ENCODE measurements around the gene INSYN1. TPM values are rescaled to one million over a fixed set of nuclear protein-coding genes. Genes with fewer than 3 reads are reported as not detected.

INSYN1 gene
- total RNA-seq, 4 donors from 2014 or later: 0.77 to 13.5 (median 6.9) TPM

DNA sequence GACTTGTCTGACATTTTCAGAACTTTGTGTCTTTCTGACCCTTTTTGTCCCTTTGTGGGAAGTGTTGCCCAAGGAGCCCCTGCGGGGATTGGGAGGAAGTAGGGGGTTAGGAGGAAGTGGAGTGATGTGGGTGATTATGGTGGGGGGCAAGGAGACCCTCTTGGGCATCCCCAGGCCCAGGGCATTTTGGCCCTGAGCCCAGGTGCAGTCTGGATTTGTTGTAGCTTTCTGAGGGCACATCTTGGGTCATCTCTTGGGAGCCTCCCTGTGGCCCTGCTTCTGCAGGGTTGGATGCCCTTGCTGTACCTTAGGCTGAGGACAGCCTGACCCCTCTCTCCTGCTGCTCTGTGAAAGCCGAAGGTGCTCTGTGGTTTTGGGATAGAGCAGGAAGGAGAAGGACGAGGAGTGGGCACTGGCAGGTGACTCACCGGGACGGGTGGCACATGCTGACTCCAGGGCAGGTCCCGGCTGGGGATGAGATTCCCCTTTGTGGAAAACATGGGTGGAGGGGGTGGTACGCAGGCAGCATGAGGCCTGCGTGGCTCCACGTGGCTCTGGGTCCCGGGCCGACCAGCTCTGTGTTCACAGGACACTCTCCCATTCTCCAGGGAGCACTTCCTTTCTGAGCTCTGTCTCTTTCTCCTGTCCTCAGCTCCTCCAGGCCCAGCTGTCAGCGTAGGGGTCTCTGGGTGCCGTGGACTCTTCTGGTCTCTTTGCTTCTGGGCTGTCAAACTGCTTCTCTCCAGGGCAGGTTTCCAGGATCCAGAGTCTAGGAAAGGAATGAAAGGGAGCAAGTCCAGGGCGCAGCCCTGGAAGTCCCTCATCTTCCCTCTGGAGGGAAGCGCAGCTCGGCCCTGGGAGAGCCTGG, 57.1 kb downstream of the INSYN1 start:
- H3K4me1 ChIP-seq: peaks cover 0 to 10% of the 10 kb centered on the region in 2 donors
- H3K4me3 ChIP-seq: no peak overlapping the region
- no peaks in the 10 kb centered on the region for H3K9me3 ChIP-seq
- intact Hi-C loops (cut with DNase I; ENCODE audit: low total_unique reads): loop anchor here (10.0 kb wide), 1 partner anchor 61 kb away; the partner anchor contains the start of gene NPTN
- H3K27me3 ChIP-seq: no peaks in the 10 kb centered on the region
- H3K36me3 ChIP-seq: no peaks in the 10 kb centered on the region
- no peak overlapping the region for H3K27ac ChIP-seq
- TF ChIP-seq POLR2A (IDR thresholded peaks at IDR 0.05): no peak
- TF ChIP-seq, protein P1, sequence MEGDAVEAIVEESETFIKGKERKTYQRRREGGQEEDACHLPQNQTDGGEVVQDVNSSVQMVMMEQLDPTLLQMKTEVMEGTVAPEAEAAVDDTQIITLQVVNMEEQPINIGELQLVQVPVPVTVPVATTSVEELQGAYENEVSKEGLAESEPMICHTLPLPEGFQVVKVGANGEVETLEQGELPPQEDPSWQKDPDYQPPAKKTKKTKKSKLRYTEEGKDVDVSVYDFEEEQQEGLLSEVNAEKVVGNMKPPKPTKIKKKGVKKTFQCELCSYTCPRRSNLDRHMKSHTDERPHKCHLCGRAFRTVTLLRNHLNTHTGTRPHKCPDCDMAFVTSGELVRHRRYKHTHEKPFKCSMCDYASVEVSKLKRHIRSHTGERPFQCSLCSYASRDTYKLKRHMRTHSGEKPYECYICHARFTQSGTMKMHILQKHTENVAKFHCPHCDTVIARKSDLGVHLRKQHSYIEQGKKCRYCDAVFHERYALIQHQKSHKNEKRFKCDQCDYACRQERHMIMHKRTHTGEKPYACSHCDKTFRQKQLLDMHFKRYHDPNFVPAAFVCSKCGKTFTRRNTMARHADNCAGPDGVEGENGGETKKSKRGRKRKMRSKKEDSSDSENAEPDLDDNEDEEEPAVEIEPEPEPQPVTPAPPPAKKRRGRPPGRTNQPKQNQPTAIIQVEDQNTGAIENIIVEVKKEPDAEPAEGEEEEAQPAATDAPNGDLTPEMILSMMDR (IDR thresholded peaks at IDR 0.05): no peak
- no peak for DNase-seq

DNA sequence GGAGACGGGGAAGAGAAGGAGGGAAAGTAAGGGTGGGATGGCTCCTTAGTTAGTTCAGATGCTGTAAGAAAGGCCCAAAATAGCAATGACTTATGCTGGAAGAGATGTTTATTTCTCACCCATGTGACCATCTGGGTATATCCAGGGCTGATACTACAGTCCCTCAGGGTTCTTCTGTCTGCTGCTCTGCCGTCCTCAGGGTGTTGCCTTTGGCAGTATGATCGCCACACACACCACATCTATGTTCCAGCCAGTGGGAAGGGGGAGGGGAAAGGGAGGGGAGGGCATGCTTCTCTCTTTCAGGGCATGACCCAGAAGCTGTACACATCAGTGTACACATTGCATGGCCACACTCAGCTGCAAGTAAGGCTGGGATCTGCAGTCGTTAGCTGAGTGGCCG, 58.7 kb downstream of the INSYN1 start:
- no peak for TF ChIP-seq POLR2A (IDR thresholded peaks at IDR 0.05)
- TF ChIP-seq, protein P1 (IDR thresholded peaks at IDR 0.05): no peak
- Histone ChIP-seq H3K36me3 (no peaks in the 10 kb centered on the region), H3K4me3 (no peak overlapping the region), H3K9me3 (no peaks in the 10 kb centered on the region), H3K27me3 (no peaks in the 10 kb centered on the region), H3K4me1 (peaks cover 0 to 10% of the 10 kb centered on the region in 2 donors), H3K27ac (no peak overlapping the region)
- intact Hi-C loops (cut with DNase I; ENCODE audit: low total_unique reads): loop anchor here (10.0 kb wide), 1 partner anchor 60 kb away; the partner anchor contains the start of gene NPTN
- DNase-seq: no peak

DNA sequence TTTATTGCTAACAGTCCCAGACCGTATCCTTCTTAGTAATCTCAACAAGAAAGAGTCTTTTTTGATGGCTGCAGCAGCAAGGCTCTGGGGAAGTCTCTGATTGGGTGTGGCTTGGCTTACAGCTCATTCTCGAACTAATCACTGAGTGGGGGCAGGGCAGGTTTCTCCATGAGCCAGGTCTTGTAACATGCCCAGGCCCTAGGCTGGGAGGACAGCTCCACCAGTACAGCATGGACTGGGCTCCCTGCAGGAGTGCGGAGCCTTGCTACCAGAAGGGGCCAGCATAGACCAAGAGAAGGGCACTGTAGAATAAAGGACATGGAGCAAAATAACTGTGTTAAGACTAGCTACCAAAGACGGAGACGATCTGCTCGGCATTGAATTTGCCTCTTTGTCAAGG, 61.8 kb downstream of the INSYN1 start:
- Histone ChIP-seq H3K27me3 (no peaks in the 10 kb centered on the region), H3K4me1 (peaks cover 9 to 13% of the 10 kb centered on the region in 2 donors), H3K36me3 (no peaks in the 10 kb centered on the region), H3K9me3 (no peaks in the 10 kb centered on the region), H3K27ac (no peak overlapping the region), H3K4me3 (no peak overlapping the region)
- DNase-seq: peak in 1 of 2 donors; percentile 54
- TF ChIP-seq POLR2A (IDR thresholded peaks at IDR 0.05): no peak
- TF ChIP-seq, protein P1 (IDR thresholded peaks at IDR 0.05): no peak
- intact Hi-C loops (cut with DNase I; ENCODE audit: low total_unique reads): loop anchor here (10.0 kb wide), 1 partner anchor 57 kb away; the partner anchor contains the start of gene NPTN

DNA sequence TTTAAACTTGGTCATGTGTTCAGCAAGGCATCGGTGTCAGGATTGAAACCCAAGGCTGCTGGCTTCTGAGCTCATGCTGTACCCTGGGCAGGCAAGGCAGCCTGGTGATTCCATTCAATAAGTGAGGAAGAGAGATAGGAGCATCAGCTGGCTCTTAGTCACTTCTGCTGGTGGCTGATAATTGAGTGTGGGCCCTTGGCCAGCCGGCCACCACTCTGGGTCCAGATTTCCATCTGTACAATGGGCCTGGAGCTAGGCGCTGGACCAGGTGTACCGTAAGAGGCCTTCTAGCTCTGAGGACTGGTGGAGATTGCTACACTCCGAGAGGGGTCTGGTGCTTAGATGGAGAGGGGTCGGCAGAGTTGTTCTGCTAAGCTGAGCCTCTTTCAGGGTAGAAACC, 64.7 kb downstream of the INSYN1 start:
- Histone ChIP-seq H3K9me3 (no peaks in the 10 kb centered on the region), H3K4me3 (no peak overlapping the region), H3K36me3 (no peaks in the 10 kb centered on the region), H3K4me1 (peaks cover 13% of the 10 kb centered on the region in 2 donors), H3K27ac (peak overlapping the region; percentile 18 to 72), H3K27me3 (no peaks in the 10 kb centered on the region)
- intact Hi-C loops (cut with DNase I; ENCODE audit: low total_unique reads): no loop called here
- TF ChIP-seq POLR2A (IDR thresholded peaks at IDR 0.05): no peak
- TF ChIP-seq, protein P1 (IDR thresholded peaks at IDR 0.05): no peak
- no peak for DNase-seq

DNA sequence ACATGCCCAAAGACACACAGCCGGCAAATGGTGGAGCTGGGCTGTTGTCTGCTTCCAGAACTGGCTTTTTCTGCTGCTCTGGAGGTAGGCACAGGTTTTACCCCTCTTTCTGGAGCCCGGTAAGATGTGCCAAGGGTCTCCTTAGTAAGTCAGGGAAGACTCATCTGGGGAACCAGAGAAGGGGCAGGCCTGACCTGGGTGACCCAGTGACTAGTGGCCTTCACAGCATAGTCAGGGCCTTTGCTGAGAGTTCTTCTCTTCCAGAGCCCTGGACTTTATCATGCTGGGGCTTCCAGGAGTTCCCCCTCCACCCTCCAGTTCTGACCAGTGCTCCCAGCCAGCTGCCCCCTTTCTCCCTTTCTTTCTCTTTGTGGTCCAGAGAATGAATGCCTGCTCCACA, 65.8 kb downstream of the INSYN1 start:
- intact Hi-C loops (cut with DNase I; ENCODE audit: low total_unique reads): no loop called here
- H3K9me3 ChIP-seq: no peaks in the 10 kb centered on the region
- TF ChIP-seq, protein P1 (IDR thresholded peaks at IDR 0.05): no peak
- no peak for TF ChIP-seq POLR2A (IDR thresholded peaks at IDR 0.05)
- H3K4me1 ChIP-seq: peaks cover 13% of the 10 kb centered on the region in 2 donors
- no peak for DNase-seq
- no peaks in the 10 kb centered on the region for H3K36me3 ChIP-seq
- no peak overlapping the region for H3K4me3 ChIP-seq
- H3K27ac ChIP-seq: peak overlapping the region in 1 of 2 donors; percentile 72
- no peaks in the 10 kb centered on the region for H3K27me3 ChIP-seq

Data from uterus (tissue), 4 donors.